HG02642 (cell line): ENCODE results near the gene CELF4.

Experiments
- ATAC-seq: cut with Tn5 transposase; IDR thresholded peaks from one replicate; pipeline ENCODE4 v1.9.1; 2021; ENCODE audit warnings: mild to moderate bottlenecking; ENCODE audit not compliant: unreplicated experiment, poor library complexity

CELF4 gene

GRCh38 chr18:37274309-37275236 is 291.0 kb downstream of the CELF4 start:
- no peak for ATAC-seq

- no peak for ATAC-seq
These were observed 292.8 kb downstream of the CELF4 start for GRCh38 chr18:37272841-37273240.

GRCh38 chr18:37272226-37272625 is 293.4 kb downstream of the CELF4 start:
- ATAC-seq = no peak

DNA sequence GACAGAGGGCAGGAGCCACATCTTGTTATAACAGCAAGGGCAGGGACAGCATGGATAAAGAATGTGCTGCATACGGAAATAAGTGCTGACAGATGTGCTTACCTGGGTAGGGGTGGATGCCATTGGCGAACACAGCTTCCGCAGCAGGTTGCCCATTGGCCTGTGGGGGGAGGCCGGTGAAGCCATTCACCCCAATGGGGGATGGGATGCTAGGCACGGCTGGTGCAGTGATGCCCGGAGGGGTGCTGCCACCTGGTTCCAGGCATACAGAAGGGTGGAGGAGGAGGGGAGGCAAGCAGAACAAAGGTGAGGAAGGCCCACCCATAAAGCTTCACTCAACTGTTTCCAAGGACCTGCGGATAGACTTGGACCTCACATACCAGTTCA is 294.9 kb downstream of the CELF4 start:
- no peak for ATAC-seq

DNA sequence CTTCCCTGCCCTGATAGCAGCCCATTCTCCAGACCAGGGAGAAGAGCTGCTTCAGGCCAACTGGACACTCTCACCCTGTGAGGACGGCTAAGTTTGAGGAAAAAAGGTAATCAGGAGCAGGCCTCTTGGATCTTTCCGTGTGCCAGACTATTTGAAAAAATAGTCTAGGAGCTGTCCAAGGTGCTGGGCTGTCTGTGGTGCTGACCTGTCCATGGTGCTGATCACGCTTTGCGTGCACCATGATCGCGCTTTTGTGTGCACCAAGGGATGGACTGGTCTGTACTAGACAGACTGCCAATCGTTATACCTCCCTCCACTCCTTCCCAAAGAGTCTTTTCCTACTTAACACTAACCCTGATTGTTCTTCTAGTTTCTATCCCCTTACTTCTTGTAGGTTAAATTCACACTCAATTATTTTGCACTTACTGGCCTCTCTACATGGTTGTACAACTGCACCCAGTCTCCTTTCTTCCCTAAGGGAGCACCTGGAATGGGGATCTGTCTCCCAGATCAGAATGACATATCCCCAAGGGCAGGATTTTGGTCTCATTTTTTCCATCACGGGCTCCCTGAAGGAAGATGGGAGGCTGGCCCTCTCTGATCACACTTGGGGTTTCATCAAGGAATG is 295.4 kb downstream of the CELF4 start:
- no peak for ATAC-seq

- no peak for ATAC-seq
These were observed 299.3 kb downstream of the CELF4 start for GRCh38 chr18:37266290-37266689.

DNA sequence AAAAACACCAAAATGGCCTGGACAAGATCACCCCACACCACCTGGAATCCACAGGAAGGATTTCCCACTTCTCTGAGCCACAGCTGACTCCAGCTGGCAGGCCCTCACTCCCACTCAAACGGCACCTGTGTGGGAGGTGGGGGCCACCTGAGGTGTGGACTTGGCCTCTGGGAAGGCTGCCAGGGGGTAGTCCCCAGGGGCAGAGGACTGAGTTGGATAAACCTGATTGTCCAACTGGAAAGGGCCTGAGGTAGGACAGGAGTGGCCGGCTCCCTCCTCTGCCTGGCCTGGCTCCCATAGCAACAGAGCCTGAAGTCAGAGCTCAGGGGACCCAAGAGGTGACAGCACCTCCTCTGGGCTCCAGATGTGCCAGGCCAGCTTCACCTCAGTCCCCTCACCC is 300.2 kb downstream of the CELF4 start:
- ATAC-seq = no peak

DNA sequence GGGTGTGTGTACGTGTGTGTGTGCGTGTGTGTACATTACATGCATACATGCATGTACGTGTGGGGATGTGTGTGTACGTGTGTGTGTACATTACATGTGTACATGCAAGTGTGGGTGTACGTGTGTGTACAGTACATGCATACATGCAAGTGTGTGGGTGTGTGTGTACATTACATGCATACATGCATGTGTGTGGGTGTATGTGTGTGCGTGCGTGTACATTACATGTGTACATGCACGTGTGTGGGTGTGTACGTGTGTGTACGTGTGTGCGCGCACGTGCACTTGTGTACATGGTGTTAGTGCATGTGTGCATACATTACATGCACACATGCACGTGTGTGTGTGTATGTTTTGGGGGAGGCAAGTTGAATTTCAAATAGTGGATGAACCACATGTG is 300.6 kb downstream of the CELF4 start:
- no peak for ATAC-seq

DNA sequence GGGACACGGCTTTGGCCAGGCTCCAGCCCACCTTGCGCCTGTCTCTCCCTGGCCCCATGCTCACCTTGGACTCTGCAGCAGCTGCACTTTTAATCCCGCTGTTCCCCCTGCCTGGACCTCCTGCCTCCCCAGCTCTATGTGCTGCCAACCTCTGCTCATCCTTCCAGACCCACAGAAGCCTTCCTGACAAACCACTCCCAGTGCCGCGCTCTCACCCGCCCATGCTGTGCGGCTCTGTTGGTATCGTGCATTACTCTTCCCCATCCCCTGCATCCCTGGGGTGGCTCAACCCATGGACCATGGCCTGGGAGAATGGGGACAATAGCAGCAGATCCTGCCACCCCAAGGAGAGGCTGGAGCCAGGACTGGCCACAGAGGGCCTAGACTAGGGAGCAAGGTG is 303.6 kb downstream of the CELF4 start:
- ATAC-seq = no peak

GRCh38 chr18:37261246-37261840 is 304.3 kb downstream of the CELF4 start:
- ATAC-seq = no peak

GRCh38 chr18:37260367-37261093 is 305.1 kb downstream of the CELF4 start:
- ATAC-seq = no peak

GRCh38 chr18:37259711-37260110 is 305.9 kb downstream of the CELF4 start:
- no peak for ATAC-seq

- no peak for ATAC-seq
These were observed 306.8 kb downstream of the CELF4 start for GRCh38 chr18:37258819-37259218.

DNA sequence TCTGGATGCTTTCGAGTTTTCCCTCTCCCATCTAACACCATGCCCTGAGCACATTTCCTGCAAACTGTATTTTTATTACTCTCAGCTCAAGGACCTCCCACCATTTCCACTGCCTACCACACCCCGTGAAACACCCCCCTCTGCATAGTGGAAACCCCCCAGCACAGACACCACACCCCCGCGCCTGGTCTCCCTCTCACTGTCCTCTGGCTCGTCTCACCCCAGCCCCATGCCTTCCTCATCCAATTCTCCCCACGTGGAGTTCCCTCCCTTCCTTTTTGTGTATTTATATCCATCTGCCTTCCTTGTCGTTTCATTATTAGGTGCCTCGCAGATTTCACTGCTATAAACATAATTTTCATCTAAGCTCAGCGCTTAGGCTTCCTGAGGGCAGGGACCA is 307.5 kb downstream of the CELF4 start:
- ATAC-seq = no peak

GRCh38 chr18:37254973-37255372 is 310.6 kb downstream of the CELF4 start:
- ATAC-seq = no peak

- ATAC-seq = peak; percentile 27
These were observed 311.3 kb downstream of the CELF4 start for GRCh38 chr18:37254236-37254754.

DNA sequence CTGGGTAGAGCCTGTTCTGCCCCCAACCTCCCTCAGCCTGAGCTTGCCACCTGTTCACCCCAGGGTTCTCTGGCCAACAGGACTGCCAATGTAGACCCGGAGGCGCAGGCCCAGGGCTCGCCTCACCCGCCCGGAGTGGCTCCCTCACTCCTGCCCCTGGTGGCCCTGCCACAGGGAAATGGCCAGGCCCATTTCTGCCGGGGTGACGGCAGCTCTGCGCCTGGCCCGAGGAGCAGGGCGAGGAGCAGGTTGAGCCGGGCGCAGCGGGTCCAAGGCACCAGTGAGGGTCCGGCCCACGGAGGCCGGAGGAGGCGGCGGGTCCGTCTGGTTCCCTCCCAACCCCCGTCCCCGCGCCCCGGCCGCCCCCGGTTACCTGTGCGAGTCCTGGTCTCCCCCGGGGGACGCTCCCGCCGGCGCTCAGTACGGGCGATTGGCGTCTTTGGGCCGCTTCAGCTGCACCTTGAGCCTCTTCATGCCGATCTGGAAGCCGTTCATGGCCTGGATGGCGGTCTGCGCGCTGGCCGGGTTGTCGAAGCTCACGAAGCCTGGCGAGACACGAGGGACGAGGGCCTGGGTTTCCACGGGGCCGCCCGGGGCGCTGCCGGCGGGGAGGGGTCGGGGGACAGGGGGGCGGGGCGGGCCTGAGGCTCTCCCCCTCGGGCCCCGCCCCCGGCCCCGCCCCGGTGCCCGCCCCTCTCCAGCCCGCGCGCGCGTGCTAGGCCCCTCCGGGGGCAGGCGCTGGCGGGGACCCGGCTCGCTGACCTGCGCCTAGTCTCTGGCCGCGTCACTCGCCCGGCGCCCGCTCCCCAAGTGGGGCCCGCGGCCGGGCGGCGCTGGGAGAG is 312.0 kb downstream of the CELF4 start:
- ATAC-seq = peak; percentile 44

DNA sequence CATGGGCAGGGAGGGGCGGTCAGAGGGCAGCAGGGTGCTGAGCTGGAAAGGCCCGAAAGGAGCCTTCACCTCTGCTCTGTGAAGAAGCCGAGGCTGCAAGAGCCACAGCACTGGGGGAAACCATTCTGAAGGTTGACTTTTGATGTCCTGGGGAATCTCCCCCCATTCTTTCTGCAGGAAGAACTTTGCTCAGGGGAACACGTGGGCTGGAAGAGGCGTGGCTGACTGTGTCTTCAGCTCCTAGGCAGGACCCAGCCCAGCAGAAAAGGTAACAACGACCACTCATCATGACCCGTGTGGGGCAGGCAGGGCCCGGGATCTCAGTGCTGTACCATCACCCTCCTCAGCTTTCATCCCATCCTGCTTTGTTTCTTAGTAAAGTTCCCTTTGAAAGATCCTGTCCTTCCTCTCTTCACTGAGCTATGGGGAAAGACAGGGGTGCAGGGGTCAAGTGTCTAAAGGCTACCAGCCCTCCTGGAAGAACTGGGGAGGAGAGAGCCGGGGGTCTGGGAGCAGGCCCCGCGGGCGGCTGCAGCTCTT is 312.7 kb downstream of the CELF4 start:
- ATAC-seq = no peak

DNA sequence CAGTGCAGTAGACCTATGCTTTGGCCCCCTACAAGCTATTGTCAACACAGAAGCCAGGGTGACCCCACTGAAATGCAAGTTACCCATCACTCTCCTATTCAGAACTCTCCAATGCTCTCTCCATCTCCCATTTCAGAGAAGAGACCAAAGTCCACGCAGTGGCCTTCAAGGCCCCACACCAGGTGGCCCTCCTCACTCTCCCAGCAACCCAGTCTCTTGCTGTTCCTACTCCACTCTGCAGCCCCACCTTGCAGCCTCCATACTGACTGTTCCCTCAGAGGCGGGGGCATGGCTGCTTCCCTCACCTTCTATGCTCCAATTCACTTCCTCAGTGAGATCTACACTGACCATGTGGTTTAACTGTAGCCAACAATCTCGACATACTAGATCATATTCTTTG is 313.3 kb downstream of the CELF4 start:
- ATAC-seq = no peak
